UCSD-AML1 (cell line): ENCODE results near the gene PPP2R3B.
"Not testable (repeated sequence)": the region's sequence is repeated elsewhere in the genome, so short reads cannot be mapped to it uniquely, and the experiment has no call there.

ENCODE experiments used
- DNase-seq: peaks from one replicate; lab custom pipeline; 2025; ENCODE audit not compliant: unreplicated experiment; lab: John Stamatoyannopoulos, UW

PPP2R3B gene

GRCh38 chrX:405149-405548 is 18.4 kb upstream of the PPP2R3B start:
- DNase-seq: no peak

GRCh38 chrX:404656-405055 is 17.9 kb upstream of the PPP2R3B start:
- DNase-seq: no peak

GRCh38 chrX:402857-403256 is 16.1 kb upstream of the PPP2R3B start:
- DNase-seq: no peak

GRCh38 chrX:400258-400657 is 13.6 kb upstream of the PPP2R3B start:
- no peak for DNase-seq

- peak; percentile 20 for DNase-seq
These were observed 10.9 kb upstream of the PPP2R3B start for GRCh38 chrX:397575-397974.

- DNase-seq: no peak
These were observed 8.1 kb upstream of the PPP2R3B start for GRCh38 chrX:394830-395229.

- no peak for DNase-seq
These were observed 5.8 kb upstream of the PPP2R3B start for GRCh38 chrX:392575-392846.

- DNase-seq: no peak
These were observed 5.2 kb upstream of the PPP2R3B start for GRCh38 chrX:391717-392574.

GRCh38 chrX:390459-390858 is 3.8 kb upstream of the PPP2R3B start:
- no peak for DNase-seq

- DNase-seq: no peak
These were observed 2.3 kb upstream of the PPP2R3B start for GRCh38 chrX:389021-389441.

- DNase-seq: no peak
These were observed 1.0 kb upstream of the PPP2R3B start for GRCh38 chrX:387729-388128.

- DNase-seq: no peak
These were observed 404 bp downstream of the PPP2R3B start for GRCh38 chrX:386239-386767.

GRCh38 chrX:385736-386135 is 971 bp downstream of the PPP2R3B start:
- not testable (repeated sequence) for DNase-seq

GRCh38 chrX:384861-385260 is 1.8 kb downstream of the PPP2R3B start:
- no peak for DNase-seq

GRCh38 chrX:378443-378842 is 8.3 kb downstream of the PPP2R3B start:
- DNase-seq: no peak

GRCh38 chrX:376206-376605 is 10.5 kb downstream of the PPP2R3B start:
- not testable (repeated sequence) for DNase-seq

GRCh38 chrX:375181-376036 is 11.3 kb downstream of the PPP2R3B start:
- DNase-seq: no peak

- DNase-seq: no peak
These were observed 12.1 kb downstream of the PPP2R3B start for GRCh38 chrX:374596-374995.

- no peak for DNase-seq
These were observed 12.9 kb downstream of the PPP2R3B start for GRCh38 chrX:373641-374471.

- no peak for DNase-seq
These were observed 13.7 kb downstream of the PPP2R3B start for GRCh38 chrX:372856-373640.
